Hematopoietic multipotent progenitor cell treated with erythropoietin and hydrocortisone succinate and interleukin-3 and kit ligand, for 6 days (in vitro differentiated cells): Measurements from ENCODE around the gene GNL1.
"Not testable (repeated sequence)": the region's sequence is repeated elsewhere in the genome, so short reads cannot be mapped to it uniquely, and the experiment has no call there.

Experiments
- DNase-seq: peaks from one replicate; pipeline ENCODE4 v3.0.0-alpha.2; 2015

GNL1 gene

DNA sequence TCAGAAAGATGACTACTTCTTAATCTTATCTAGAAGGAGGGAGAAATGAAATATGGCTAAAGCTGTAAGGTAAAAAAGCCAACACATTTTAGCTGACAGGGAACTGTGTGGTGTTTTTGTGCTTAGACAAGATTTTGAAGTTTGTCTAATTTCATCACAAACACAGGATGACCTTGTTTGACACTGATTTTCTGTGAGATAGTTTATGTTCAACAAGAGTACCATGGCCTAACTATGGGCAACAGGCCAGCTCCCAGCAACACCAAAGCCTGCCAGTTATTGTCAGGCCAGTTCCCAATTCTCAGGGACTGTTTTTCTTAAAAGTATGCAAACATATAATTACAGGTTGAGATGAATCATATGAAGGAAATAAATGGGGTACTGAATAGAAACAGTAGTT is 9.5 kb upstream of the GNL1 start:
- DNase-seq = no peak

- DNase-seq = no peak
Observed at GRCh38 chr6:30564114-30564513, 7.8 kb upstream of the GNL1 start.

DNA sequence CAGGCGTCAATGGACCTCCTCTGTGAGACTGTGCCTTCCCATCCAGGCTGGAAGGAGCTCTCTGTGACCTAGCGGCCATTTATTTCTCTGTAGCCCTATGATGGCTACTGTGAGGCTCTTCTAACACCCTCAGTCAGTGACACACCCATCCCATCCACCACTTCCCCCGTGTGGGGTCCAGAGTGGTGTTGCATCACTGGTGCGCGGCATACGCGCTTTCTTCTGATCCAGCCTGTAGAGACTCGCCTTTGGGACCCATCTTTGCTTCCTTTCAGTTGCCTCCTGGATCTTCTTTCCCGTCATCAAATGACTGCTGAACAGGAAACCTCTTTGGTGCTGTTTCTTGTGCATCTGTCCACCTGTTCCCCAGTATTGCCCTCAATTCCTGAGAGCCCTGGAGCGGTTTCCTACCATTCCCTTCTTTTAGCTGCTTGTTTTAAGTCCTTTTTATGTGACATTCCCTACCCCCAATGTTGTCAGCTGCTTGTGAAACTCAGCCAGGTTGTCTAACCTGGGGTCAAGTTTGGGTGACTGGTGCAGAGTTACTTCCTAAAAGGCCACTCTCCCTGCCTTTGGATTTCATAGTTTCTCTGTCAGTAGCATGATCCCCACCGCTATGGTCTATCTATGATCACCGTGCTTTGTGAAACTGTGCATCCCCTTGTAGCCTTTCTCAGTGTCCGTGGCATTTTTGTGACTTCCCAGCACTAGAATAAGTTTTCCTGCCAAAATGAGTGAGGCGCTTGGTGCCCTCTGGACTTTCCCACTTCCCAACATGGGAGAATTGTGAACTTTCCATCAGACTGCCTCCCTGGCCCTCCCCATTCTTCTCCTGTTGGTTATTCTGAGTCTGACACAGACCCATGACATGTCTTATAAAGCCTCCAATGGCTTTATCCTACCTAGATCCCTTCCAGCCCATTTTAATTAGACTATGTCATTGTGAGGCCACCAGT is 6.5 kb upstream of the GNL1 start:
- DNase-seq = no peak

GRCh38 chr6:30560930-30561329 is 4.6 kb upstream of the GNL1 start:
- DNase-seq = no peak

GRCh38 chr6:30557683-30557981 is 1.3 kb upstream of the GNL1 start:
- no peak for DNase-seq

DNA sequence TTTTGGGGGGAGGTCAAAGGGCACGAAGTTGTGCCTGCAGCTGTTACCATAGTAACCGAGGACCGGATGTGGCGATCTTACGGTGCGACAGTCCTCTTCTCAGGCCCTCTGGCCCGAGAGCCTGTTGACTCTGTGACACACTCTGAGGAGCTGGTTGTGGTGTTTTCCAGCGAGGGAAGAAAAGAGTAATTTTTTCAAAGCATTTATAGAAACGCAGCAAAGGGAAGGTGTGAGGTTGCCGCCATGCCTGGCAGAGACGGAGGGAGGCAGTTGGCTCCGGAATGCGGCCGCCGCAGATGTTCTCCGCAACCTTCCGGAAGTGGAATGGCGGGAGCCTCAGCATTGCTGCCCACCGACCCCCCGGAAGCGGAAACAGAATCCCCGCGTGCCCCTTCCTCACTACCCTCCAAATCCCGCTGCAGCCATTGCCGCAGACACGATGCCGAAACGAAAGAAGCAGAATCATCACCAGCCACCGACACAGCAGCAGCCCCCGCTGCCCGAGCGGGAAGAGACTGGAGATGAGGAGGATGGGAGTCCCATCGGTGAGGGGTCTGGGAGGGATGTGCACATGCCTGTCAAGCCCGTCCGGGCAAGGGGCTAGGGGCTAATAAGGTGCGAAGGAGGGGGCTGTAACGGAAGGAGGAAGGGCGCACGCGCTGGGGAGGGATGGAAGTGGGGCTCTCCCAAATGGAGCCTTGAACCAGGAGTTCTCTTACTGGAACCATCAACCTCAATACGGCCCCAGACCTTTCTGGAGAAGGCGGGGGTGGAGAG is 805 bp upstream of the GNL1 start, which contains the start of gene PRR3:
PRR3 (plus strand) TSS at position 390 of the 777 bp plus-strand sequence; CDS start at position 440, 50 bp downstream.
- DNase-seq = peak; percentile 98

DNA sequence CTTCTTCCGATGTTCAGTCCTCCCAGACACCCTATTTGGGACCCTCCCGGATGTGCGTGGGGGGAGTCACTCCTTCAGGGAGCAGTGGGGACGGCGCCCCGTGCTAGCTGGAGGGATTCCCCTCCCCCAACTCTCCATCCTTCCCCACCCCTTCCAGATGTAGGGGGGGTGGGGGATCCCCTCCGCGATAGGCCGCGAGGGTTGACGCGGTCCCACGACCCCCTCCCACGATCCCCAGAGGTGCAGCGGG is 548 bp downstream of the GNL1 start:
- no peak for DNase-seq

DNA sequence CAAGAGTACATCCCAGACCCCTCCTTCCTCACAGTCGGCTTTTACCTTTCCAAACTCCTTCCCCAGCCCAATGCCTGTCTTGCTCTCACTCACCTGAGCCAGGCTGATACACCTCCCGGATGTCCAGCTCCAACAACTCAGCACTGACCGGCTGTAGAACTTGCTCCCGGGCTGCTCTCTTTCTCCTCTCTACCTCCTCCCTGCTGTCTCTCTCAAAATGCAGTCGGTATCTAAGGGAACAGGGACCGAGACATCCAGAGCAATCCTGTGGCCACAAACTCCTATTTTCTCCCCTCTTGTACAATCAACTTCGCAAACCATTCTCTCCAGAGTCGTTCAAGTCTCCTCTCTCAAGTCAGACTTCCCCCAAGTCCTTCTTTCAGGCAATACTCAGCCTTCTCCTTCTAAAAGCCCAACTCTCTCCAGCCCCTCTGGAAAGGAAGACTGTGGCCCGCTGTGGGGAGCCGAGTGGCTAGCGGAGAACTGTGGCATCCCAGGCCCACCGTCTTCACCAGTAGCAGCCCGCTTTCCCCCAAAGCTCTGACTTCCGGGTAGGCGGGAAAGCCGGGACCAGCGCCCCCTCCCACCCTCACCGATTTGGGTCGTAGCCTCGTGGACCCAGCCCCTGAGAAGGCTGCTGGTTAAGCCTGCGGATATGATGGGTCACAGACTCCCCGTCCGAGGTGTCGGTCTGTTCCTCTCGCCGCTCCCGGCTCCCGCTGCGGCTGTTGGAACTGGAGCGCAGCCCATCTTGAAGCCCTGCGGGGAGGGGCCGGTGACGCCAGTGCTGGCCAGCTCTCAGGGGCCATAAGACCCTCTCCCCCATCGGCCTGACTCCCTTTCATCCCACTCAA is 1.1 kb downstream of the GNL1 start:
- DNase-seq = peak; percentile 48

- no peak for DNase-seq
Observed at GRCh38 chr6:30554404-30554803, 1.9 kb downstream of the GNL1 start.

GRCh38 chr6:30548375-30548774 is 7.9 kb downstream of the GNL1 start:
- no peak for DNase-seq

DNA sequence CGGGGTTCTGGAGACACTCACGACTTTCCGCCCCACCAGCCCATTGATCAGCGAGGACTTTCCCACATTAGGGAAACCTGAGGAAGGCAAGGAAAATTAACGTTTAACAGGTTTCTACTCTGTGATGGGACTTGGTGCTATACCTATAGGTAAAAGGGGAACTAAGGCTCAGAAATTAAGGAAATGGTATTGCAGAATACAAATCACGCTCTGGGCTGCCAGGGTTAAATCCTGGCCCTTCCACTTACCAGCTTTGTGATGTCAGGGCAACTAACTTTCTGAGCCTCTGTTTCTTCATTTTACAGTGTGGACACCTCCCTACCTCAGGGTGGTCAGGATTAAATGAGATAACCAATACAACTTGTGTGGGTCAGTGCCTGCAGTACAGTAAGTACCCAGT is 8.8 kb downstream of the GNL1 start:
- no peak for DNase-seq

GRCh38 chr6:30544666-30545272 is 11.5 kb downstream of the GNL1 start:
- peak; percentile 85 for DNase-seq

DNA sequence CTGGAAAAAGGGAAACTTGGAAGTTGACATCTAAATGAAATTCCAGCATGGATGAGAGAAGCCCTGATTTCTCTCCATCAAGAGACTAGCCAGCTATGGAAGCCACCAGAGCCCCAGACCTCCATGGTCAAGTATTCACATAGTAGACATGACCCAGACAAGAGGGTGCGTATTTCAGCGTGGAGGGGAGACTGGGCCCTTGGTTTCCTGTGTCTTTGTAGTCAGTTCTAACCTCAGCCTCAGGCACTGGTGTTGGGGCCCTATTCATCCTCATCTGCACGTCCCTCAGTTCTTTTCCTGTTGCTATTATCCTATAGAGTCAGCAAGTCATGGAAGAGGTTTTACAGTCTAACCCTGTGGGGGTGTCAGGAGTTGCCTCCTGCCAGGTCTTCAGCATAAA is 12.5 kb downstream of the GNL1 start:
- DNase-seq = no peak

DNA sequence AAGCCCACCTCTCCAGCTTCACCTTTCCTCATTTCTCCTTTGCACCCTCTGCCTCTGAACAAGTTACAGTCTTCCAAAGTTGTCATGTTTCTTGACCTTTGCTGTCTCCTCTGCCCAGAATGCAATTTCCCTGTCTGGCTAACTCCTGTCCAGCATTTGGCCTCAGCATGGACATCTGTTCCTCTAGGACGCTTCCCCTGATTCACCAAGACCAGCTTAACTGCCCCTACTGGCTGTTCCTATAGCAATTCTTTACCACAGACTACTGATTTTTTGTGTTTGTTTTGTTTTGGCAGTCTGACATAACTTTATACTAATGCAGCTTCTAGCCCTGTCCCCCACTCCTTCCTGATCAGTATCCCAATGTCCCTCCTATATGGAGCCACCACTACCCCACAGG is 13.4 kb downstream of the GNL1 start:
- DNase-seq = no peak

DNA sequence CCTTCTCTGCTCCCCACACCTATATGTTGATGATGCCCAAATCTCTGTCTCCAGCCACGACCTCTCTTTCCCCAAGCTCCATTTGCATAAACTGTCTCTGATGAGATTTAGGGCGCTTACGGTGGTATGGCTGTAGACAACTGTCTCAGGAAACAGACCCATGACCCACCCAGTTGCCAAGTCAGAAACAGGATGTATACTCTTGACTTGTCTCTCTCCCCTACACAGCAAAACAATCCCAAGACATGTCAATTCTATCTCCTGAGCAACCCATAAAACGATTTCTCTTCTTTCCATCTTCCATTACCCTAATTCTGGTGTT is 13.9 kb downstream of the GNL1 start:
- no peak for DNase-seq

DNA sequence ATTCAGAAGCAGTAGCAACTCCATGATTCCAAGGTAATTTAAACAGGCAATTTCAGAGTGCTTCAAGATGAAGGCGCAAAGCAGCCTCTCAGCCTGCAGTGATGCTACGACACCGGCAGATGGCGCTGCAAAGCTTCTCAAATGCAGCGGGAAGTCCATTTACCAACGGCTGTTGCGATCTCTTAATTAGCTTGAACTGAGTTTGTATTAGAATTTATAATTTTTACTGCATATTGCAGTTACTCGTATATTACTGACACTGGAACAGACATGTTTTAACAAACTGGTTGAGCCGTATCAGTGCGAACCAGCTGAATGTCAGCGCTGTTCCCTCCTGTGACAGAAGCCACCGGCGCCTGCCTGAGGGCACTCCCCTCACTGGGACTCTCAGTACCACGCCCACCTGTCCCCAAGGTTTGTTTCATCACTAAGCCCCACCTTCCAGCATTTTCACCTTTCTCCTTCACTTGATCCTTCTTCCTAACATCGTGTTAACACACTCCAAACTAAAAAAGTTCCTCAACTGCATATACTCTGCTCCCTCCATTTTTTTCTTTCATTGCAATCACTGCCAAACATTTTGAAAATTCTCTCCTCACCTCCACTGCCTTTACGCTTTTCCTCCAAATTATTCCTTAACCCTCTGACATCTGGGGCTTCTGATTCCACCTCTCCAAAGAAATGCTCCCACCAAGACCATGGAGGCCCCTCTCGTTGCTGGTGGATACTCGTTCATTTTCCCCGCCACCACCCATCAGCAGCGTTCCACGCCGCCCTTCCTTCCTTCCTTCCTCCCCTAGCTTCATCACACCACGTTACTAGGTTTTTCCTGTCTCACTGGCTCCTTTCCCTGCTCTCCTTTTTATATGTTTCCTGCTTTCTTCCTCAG is 14.5 kb downstream of the GNL1 start:
- DNase-seq = peak; percentile 91

GRCh38 chr6:30537931-30538330 is 18.4 kb downstream of the GNL1 start:
- DNase-seq = no peak

DNA sequence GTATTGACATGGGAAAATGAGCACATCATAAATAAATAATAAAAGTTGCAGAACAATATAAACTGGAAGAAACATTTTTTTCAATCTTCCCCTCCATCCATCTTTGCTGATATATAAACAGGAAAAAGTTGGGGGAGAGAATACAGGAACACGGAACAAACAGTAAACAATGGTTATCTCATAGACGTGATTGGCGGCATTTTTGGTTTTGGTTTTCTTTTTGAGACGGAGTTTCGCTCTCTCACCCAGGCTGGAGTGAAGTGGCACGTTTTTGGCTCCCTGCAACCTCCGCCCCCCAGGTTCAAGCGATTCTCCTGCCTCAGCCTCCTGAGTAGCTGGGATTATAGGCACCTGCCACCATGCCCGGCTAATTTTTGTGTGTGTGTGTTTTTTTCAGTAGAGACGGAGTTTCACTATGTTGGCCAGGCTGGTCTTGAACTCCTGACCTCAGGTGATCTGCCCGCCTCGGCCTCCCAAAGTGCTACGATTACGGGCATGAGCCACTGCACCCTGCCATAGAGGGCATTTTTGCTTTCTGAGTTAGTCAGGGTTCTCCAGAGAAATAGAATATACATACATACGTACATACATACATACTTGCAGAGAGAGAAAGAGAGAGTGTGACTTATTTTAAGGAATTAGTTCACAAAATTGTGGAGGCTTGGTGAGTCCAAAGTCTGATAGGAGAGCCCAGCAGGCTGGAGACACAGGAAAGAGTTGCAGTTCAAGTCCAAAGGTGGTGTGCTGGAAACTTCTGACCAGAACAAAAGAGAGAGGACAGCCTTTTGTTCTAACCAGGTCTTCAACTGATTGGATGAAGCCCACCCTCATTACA is 22.6 kb downstream of the GNL1 start:
- DNase-seq = no peak

DNA sequence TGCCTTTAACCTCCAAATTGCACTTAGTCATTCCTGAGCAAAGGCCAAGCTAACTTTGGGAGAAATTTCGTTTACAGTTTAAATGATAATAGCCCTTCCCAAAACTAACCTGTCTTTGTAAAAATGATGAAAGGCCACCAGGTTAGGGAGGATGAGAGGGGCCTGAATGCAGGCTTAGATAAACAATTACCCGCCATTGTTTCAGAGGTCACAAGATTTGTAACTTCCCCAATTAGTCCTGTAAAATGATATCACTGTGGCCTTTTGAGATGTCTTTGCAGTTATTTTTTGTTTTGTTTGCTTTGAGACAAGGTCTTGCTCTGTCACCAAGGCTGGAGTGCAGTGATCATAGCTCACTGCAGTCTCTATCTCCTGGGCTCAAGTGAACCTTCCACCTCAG is 26.3 kb downstream of the GNL1 start:
- no peak for DNase-seq

DNA sequence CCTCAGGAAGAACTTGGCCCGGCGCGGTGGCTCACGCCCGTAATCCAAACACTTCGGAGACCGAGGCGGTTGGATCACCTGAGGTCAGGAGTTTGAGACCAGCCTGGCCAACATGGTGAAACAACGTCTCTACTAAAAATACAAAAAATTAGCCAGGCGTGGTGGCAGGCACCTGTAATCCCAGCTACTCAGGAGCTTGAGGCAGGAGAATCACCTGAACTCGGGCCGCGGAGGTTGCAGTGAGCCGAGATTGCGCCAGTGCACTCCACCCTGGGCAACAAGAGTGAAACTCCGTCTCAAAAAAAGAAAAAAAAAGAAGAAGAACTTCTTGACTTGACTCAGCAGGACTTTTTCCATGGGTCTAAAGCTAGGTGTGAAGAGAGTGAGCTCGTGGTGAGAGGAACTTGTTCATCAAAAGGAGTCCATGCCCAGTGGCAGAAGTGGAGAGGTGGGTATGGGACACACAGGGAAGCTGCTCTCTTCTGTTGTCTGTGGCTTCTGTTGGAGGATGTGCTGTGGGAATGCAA is 26.9 kb downstream of the GNL1 start:
- DNase-seq = not testable (repeated sequence)

DNA sequence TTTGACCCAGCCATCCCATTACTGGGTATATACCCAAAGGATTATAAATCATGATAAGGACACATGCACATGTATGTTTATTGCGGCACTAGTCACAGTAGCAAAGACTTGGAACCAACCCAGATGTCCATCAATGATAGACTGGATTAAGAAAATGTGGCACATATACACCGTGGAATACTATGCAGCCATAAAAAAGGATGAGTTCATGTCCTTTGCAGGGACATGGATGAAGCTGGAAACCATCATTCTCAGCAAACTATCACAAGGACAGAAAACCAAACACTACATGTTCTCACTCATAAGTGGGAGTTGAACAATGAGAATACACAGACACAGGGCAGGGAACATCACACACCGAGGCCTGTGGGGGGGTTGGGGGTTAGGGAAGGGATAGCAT is 29.8 kb downstream of the GNL1 start:
- DNase-seq = not testable (repeated sequence)
